Liver (tissue), 9 donors: Measurements from ENCODE around the gene HSF2BP. TPM values are rescaled to one million over a fixed set of nuclear protein-coding genes. Genes with fewer than 3 reads are reported as not detected.

ENCODE experiments used
- DNase-seq: peaks from one replicate; pipeline ENCODE4 v3.0.0-alpha.2; 2017; ENCODE audit warnings: low spot score
- H3K27ac ChIP-seq, 2 donors: one replicate each; pipeline ENCODE4 v1.7.0; 2013; ENCODE audit warnings: inconsistent platforms in 2 of 2, low read length in 2 of 2, control low read depth in 1 of 2, low read depth in 1 of 2, mild to moderate bottlenecking in 1 of 2
- H3K27me3 ChIP-seq, 4 donors: one replicate each; pipeline versions ENCODE4 v1.6.1 to v1.7.0; 2013; ENCODE audit warnings: low read length in 3 of 4, inconsistent platforms in 1 of 4, mild to moderate bottlenecking in 1 of 4, moderate library complexity in 1 of 4; ENCODE audit not compliant: control insufficient read depth in 4 of 4, insufficient read depth in 4 of 4
- H3K36me3 ChIP-seq, 4 donors: one replicate each; pipeline versions ENCODE4 v1.6.1 to v1.7.0; 2013; ENCODE audit warnings: low read length in 3 of 4, mild to moderate bottlenecking in 3 of 4, low read depth in 1 of 4, moderate library complexity in 1 of 4; ENCODE audit not compliant: control insufficient read depth in 4 of 4, insufficient read depth in 3 of 4
- H3K4me1 ChIP-seq, 4 donors: one replicate each; pipeline versions ENCODE4 v1.6.1 to v1.7.0; 2013; ENCODE audit warnings: low read length in 3 of 4, mild to moderate bottlenecking in 3 of 4, moderate library complexity in 1 of 4; ENCODE audit not compliant: control insufficient read depth in 4 of 4, insufficient read depth in 4 of 4
- H3K4me3 ChIP-seq, 3 donors: one replicate each; pipeline versions ENCODE4 v1.6.1 to v1.7.0; 2013; ENCODE audit warnings: low read length in 3 of 3, control low read depth in 1 of 3, low read depth in 1 of 3, mild to moderate bottlenecking in 1 of 3
- H3K9ac ChIP-seq, 2 donors: one replicate each; pipeline ENCODE4 v1.7.0; 2013; ENCODE audit warnings: low read length in 2 of 2, mild to moderate bottlenecking in 2 of 2, moderate library complexity in 2 of 2, control low read depth in 1 of 2, low read depth in 1 of 2
- H3K9me3 ChIP-seq, 4 donors: one replicate each; pipeline versions ENCODE4 v1.6.1 to v1.7.0; 2013; ENCODE audit warnings: low read length in 3 of 4; ENCODE audit not compliant: control insufficient read depth in 4 of 4
- ATF3 ChIP-seq: IDR thresholded peaks from 2 replicates; pipeline ENCODE4 v1.6.1; 2016; ENCODE audit warnings: antibody characterized with exemption
- EGR1 ChIP-seq, 2 donors: IDR thresholded peaks; 2 replicates each; pipeline ENCODE4 v1.6.1; 2016 to 2018; ENCODE audit warnings: antibody characterized with exemption in 2 of 2, low read depth in 2 of 2
- FOXA1 ChIP-seq: IDR thresholded peaks from 2 replicates; pipeline ENCODE4 v1.6.1; 2016; ENCODE audit warnings: antibody characterized with exemption
- FOXA2 ChIP-seq: IDR thresholded peaks from 2 replicates; pipeline ENCODE4 v1.6.1; 2016; ENCODE audit warnings: antibody characterized with exemption
- GABPA ChIP-seq, 2 donors: IDR thresholded peaks in 1 of 2; conservative IDR thresholded peaks in 1 of 2; 2 replicates each; pipeline ENCODE4 v1.6.1; 2016; ENCODE audit warnings: antibody characterized with exemption in 2 of 2, mild to moderate bottlenecking in 1 of 2, moderate library complexity in 1 of 2
- HNF4A ChIP-seq, 2 donors: conservative IDR thresholded peaks; 2 replicates each; pipeline ENCODE4 v1.6.1; 2016; ENCODE audit warnings: antibody characterized with exemption in 2 of 2, mild to moderate bottlenecking in 2 of 2
- HNF4G ChIP-seq: IDR thresholded peaks from 2 replicates; pipeline ENCODE4 v1.6.1; 2016; ENCODE audit warnings: antibody characterized with exemption
- JUND ChIP-seq, 2 donors: IDR thresholded peaks; 2 replicates each; pipeline ENCODE4 v1.6.1; 2016; ENCODE audit warnings: antibody characterized with exemption in 2 of 2
- MAX ChIP-seq: IDR thresholded peaks from 2 replicates; pipeline ENCODE4 v1.6.1; 2016; ENCODE audit warnings: antibody characterized with exemption
- NR2F2 ChIP-seq: IDR thresholded peaks from 2 replicates; pipeline ENCODE4 v1.6.1; 2016; ENCODE audit warnings: antibody characterized with exemption
- RAD21 ChIP-seq, 2 donors: IDR thresholded peaks; 2 replicates each; pipeline ENCODE4 v1.6.1; 2016; ENCODE audit warnings: antibody characterized with exemption in 2 of 2, mild to moderate bottlenecking in 2 of 2
- REST ChIP-seq: IDR thresholded peaks from 2 replicates; pipeline ENCODE4 v1.6.1; 2016; ENCODE audit warnings: antibody characterized with exemption, mild to moderate bottlenecking
- RXRA ChIP-seq, 2 donors: IDR thresholded peaks; 2 replicates each; pipeline ENCODE4 v1.6.1; 2017 to 2018; ENCODE audit warnings: antibody characterized with exemption in 2 of 2, mild to moderate bottlenecking in 1 of 2
- SP1 ChIP-seq: IDR thresholded peaks from 2 replicates; pipeline ENCODE4 v1.6.1; 2018; ENCODE audit warnings: antibody characterized with exemption, mild to moderate bottlenecking
- TAF1 ChIP-seq: conservative IDR thresholded peaks from 2 replicates; pipeline ENCODE4 v1.6.1; 2016; ENCODE audit warnings: antibody characterized with exemption, mild to moderate bottlenecking
- YY1 ChIP-seq: IDR thresholded peaks from 2 replicates; pipeline ENCODE4 v1.6.1; 2016; ENCODE audit warnings: antibody characterized with exemption, mild to moderate bottlenecking
- ZBTB33 ChIP-seq: IDR thresholded peaks from 2 replicates; pipeline ENCODE4 v1.6.1; 2016; ENCODE audit warnings: antibody characterized with exemption
- WGBS: extraction: QIAGEN DNeasy Blood & Tissue Kit; methylation state at CpG from one replicate; pipeline ENCODE4 v1.1.7; 2013; 5-methylcytosine and 5-hydroxymethylcytosine counted together
- polyA plus RNA-seq, 2 donors: library from polyadenylated mRNA; stranded (reverse) in 1 of 2; unstranded in 1 of 2; fragments of 200-250 nt in 1 of 2; fragments of >200 nt in 1 of 2; fragmentation: Nextera tagmentation in 1 of 2; extraction: Ambion mirVana in 1 of 2; gene quantifications; one replicate each; pipeline versions ENCODE4 v1.2.1 to v1.2.3, GENCODE V29; 2013 to 2015
- total RNA-seq, 2 donors: library from RNA; depleted of rRNA; stranded (reverse); fragments of >200 nt; gene quantifications; one replicate each; pipeline ENCODE4 v1.2.3, GENCODE V29; 2014
- TF ChIP-seq, protein P1 (sequence below): fragments of 150-350 bp; IDR thresholded peaks from 2 replicates; pipeline ENCODE4 v1.5.1; 2017; ENCODE audit warnings: improper control_type of control experiment, low read depth, low read length; ENCODE audit not compliant: missing input control
- donor health status: healthy.
- donor health status: healthy.
- donor health status: healthy.
- donor health status: healthy.
- donor health status: healthy.

HSF2BP gene
- total and polyA plus RNA-seq, 4 donors = 0.14 to 0.33 (median 0.16) TPM; not detected in 1

DNA sequence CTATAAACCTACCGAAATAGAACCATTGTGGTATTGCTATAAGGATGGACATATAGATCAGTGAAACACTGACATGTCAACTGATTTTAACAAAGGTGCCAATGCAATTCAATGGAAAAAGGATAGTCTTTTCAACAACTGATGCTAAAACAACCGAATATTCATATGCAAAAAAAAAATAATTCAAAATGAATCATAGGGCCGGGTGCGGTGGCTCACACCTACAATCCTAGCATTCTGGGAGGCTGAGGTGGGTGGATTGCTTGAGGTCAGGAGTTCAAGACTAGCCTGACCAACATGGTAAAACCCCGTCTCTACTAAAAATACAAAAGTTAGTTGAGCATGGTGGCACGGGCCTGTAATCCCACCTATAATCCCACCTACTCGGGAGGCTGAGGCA lies 23.9 kb downstream of the HSF2BP start:
- Histone ChIP-seq H3K4me1 (peaks cover 0 to 6% (median 4%) of the 10 kb centered on the region in 4 donors), H3K9me3 (no peaks in the 10 kb centered on the region), H3K27me3 (no peaks in the 10 kb centered on the region), H3K9ac (no peak overlapping the region), H3K4me3 (no peak overlapping the region), H3K36me3 (no peaks in the 10 kb centered on the region), H3K27ac (no peak overlapping the region)
- 95% methylated on average over 7 of the region's 7 CpGs for WGBS
- TF ChIP-seq SP1 (no peak), REST (no peak), HNF4A (conservative IDR thresholded peaks at IDR 0.05) (no peak), FOXA2 (no peak), EGR1 (IDR thresholded peaks at IDR 0.05; ENCODE audit: low read depth in 2 of 2) (no peak), NR2F2 (no peak), RXRA (IDR thresholded peaks at IDR 0.05) (no peak), FOXA1 (no peak), GABPA (IDR thresholded peaks at IDR 0.05 in 1 of 2, conservative IDR thresholded peaks at IDR 0.05 in 1 of 2) (no peak), ATF3 (no peak), HNF4G (no peak), JUND (IDR thresholded peaks at IDR 0.05) (no peak), YY1 (no peak), MAX (no peak), ZBTB33 (no peak), TAF1 (no peak), RAD21 (IDR thresholded peaks at IDR 0.05) (no peak)
- TF ChIP-seq, protein P1, sequence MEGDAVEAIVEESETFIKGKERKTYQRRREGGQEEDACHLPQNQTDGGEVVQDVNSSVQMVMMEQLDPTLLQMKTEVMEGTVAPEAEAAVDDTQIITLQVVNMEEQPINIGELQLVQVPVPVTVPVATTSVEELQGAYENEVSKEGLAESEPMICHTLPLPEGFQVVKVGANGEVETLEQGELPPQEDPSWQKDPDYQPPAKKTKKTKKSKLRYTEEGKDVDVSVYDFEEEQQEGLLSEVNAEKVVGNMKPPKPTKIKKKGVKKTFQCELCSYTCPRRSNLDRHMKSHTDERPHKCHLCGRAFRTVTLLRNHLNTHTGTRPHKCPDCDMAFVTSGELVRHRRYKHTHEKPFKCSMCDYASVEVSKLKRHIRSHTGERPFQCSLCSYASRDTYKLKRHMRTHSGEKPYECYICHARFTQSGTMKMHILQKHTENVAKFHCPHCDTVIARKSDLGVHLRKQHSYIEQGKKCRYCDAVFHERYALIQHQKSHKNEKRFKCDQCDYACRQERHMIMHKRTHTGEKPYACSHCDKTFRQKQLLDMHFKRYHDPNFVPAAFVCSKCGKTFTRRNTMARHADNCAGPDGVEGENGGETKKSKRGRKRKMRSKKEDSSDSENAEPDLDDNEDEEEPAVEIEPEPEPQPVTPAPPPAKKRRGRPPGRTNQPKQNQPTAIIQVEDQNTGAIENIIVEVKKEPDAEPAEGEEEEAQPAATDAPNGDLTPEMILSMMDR = no peak
- DNase-seq = no peak
